GM19438 (cell line): ENCODE results near the gene SGCD.

Experiments
- ATAC-seq: cut with Tn5 transposase; IDR thresholded peaks from one replicate; pipeline ENCODE4 v1.9.1; 2021; ENCODE audit warnings: low read depth; ENCODE audit not compliant: unreplicated experiment

SGCD gene

GRCh38 chr5:156450778-156451177 lies 123.8 kb downstream of the SGCD start:
- ATAC-seq: no peak

GRCh38 chr5:156451505-156451904 lies 124.5 kb downstream of the SGCD start:
- no peak for ATAC-seq

GRCh38 chr5:156456857-156457256 lies 129.9 kb downstream of the SGCD start:
- no peak for ATAC-seq

GRCh38 chr5:156459812-156460385 lies 132.9 kb downstream of the SGCD start:
- no peak for ATAC-seq

DNA sequence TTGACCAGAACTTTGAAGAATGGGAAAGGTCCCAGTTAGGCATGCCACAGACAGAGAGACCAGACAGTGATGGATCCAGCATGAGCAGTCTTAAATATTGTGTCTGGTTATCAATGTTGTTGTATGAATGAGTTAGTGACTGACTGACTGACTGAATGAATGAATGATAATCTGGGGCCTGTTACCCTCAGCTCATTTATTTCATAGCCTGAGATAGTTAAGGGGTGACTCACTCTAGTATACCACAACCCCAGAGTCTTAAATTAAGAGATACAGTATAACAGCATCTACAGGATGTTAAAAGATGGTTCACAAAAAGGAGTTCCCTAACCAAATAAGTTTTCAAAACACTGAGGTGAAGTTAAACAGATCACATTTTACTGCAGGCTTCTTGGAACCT lies 133.5 kb downstream of the SGCD start:
- ATAC-seq: no peak

DNA sequence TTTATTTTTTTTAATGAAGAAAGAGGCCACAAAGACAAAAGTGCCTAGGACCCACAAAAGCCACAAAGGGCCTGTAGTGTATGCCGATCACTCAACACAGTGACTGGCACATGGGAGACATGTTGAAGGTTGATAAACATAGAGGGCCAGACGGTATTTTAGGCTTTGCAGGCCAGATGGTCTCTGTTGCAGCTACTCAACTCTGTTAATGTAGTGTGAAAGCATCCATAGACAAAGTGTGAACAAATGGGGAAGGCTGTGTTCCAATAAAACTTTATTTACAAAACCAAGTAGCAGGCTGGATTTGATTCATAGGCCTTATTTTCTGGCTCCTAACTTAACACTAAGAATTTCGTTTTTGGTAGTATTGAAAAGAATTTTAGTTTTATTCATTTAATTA lies 139.9 kb downstream of the SGCD start:
- ATAC-seq: no peak

DNA sequence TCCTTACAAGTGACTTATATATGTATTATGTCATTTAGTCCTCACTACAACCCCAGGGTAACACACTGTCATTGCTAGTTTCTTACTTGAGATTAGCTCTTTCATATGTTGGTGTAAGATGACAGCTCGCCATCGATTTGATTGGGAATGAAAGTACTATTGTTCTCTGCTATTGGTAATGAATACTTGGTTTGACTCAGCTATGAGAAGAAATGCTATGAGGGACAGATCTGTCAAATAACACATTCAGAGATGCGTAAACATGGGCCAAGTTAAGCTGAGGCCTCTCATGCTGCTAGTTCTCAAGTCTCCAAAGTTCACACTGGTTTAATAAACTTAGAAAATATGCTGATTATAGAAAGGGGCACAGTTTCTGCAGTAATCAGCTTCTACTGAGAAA lies 142.7 kb downstream of the SGCD start:
- ATAC-seq: no peak

DNA sequence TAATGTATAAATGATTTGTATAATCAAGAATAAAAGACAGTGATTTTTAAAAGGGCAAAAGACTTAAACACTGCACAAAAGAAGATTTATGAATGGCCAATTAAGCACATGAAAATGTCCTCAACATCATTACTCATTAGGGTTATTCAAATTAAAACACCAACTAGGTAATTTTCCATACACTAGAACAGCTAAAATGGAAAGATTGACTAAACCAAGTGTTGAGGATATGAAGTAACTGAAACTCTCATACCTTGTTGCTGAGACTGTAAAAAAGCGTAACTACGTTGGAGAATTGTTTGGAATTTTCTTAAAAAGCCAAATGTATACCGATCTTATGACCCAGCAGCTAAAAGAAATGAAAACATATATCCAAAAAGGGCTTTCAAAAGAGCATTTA lies 144.9 kb downstream of the SGCD start:
- no peak for ATAC-seq

- no peak for ATAC-seq
Observed at GRCh38 chr5:156473269-156473908, 146.4 kb downstream of the SGCD start.

GRCh38 chr5:156474251-156474650 lies 147.3 kb downstream of the SGCD start:
- no peak for ATAC-seq

DNA sequence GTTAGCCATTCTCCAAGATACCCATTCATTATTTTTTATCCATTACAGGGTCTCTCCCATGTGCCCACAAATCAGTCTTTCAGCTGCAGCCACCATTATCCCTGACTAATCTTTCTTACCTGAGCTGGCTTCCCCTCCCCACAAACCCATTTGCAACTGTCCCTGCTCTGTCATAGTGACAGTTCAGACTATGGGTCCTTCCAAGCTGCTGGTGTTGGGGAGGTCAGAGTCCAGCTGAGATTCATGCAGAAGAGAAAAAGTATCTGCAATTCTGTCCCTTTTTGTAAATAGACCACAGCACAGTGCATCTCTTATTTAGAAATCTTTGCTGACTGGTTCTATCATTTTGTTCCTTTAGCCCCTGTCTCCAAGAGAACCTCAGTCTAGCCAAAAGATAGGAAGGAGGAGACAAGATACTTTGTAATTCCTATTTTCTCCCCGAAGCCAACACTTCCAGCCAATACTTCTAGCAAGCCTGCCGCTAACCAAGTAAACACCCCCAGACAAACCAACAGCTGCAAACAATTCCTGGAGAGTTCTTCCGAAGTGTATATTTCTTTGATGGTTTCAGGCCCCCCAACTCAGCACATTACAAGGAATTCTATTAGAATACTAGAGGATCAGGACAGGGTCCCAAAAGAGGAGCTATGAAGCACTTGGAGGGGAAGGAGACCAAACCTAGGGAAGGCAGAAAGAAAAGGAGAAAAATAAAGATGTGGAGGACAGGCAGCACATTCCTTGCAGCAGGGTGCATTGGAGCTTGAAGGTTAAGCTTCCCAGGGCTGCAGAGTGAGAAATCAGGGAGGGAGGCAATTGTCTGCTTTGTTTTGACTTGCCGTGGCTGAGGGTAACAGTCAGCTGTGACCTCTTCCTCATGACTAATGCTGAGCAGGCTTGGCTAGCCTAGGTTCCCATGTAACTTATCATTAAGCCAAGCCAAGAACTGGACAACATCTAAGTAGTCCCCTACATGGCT lies 148.5 kb downstream of the SGCD start:
- ATAC-seq: no peak

DNA sequence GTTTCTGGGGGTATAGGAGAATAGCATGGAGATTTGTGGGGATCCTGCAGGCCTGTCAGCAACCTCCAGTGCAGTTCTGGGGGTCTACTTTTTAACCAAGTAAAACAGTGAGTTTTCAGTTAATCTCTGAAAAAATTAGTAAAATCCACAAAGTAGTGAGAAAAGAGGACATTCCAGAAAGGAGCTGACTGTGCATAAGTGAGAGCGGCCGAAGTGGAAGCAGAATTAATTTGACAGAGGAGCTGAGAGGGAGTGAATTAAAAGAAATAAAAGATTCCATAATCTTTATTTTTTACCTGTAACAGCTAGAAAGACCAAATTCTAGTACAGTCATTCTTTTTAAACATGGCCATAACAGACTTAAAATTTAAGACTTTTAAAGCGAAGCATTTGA lies 149.2 kb downstream of the SGCD start:
- ATAC-seq: no peak

GRCh38 chr5:156476678-156477077 lies 149.7 kb downstream of the SGCD start:
- no peak for ATAC-seq

- no peak for ATAC-seq
Observed at GRCh38 chr5:156477196-156477595, 150.2 kb downstream of the SGCD start.

DNA sequence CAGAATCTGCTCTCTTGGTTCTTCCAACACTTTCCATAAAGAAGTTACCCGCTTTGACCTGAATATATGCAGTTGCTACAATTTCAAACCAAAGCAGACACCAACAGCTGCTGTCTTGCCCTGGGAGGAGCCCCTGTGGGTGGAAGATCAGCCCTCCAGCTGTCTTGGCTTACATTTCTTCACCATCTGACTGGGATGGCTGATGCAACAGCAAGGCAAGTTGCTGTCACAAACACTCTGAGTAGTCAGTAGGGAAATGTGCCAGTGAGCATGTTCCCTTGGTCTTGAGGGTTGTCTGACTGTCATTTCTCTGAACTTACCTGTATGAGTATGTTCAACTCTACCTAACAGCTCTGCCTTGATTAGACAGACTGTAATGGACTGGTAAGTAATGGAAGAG lies 152.9 kb downstream of the SGCD start:
- ATAC-seq: no peak

GRCh38 chr5:156481741-156482140 lies 154.8 kb downstream of the SGCD start:
- ATAC-seq: no peak

DNA sequence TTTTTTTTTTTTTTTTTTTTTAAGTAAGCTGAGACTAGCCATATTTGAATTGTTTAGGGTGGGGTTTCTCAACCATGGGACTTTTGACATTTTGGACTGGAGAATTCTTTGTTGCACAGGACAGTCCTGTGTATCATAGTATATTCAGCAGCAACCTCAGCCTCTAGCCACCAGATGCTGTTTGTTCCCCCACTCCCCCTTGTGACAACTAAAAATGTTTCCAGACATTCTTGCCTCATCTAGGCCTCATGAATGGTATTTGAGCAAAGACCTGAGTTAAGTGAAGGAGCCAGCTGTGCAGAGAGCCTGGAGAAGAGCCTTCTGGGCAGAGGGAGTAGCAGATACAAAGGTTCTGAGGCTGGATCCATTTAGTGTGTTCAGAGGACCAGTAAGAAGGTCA lies 155.9 kb downstream of the SGCD start:
- no peak for ATAC-seq

DNA sequence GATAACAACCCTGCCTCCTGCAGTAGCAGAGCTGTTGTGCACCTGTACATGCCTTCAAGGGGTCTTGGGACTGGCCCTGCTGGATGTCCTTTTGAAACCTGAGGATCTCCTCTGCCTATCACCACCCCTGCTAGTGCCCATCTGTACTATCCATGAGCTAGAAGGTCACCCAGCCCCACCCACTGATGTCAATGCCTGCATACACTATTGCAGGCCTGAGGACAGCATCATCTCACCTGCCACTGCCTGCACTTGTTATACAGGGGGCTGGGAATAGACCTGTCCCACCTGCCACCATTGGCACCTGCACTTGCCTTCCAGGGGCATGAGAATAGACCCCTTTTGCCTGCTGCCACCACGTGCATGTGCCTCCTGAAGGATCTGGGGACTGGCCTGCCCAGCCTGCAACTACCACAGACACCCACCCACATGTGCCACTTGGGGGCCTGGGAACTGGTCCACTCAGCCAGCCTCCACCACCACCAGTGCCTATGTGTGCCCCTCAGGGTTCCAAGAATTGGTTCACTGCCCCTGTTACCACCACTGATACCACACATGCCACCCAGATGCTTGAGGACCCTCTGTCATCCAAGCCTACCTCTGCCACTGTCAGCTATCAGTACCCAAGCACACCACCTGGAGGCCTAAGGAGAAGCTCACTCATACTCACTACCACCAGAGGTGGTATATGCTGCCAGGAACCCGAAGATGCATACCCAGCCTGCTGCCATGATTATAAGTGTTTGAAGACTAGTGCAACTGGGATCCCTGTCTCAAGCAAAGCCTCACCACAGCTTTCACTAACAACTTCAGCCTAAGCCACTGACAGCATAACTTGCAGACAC lies 159.7 kb downstream of the SGCD start:
- no peak for ATAC-seq

GRCh38 chr5:156491766-156492165 lies 164.8 kb downstream of the SGCD start:
- ATAC-seq: no peak

GRCh38 chr5:156496291-156496690 lies 169.3 kb downstream of the SGCD start:
- no peak for ATAC-seq

GRCh38 chr5:156497804-156498208 lies 170.8 kb downstream of the SGCD start:
- no peak for ATAC-seq
